Stimulated activated effector memory CD8-positive, alpha-beta T cell treated with anti-CD3 and anti-CD28 coated beads, Interleukin-12 subunit alpha, Interleukin-12 subunit beta, amount 100 ng/mL, for 72 hours (primary cell): ENCODE measurements around the gene DUSP9.

Source experiments
- ATAC-seq: fragments of 150-1000 bp; cut with Tn5 transposase; 2 replicates; pipeline ENCODE4 v1.10.0; 2021
- DNase-seq, 2 donors: peaks; one replicate each; pipeline ENCODE4 v3.0.0; 2021 to 2022; ENCODE audit warnings: low spot score in 2 of 2
- H3K27ac Mint-ChIP-seq: one replicate; pipeline ENCODE4 v1.8.0; 2022; ENCODE audit warnings: mild to moderate bottlenecking, mixed read lengths
- H3K36me3 Mint-ChIP-seq: one replicate; pipeline ENCODE4 v1.8.0; 2022; ENCODE audit warnings: mild to moderate bottlenecking, mixed read lengths
- H3K4me1 Mint-ChIP-seq: one replicate; pipeline ENCODE4 v1.8.0; 2022; ENCODE audit warnings: mixed read lengths
- H3K4me3 Mint-ChIP-seq: one replicate; pipeline ENCODE4 v1.8.0; 2022; ENCODE audit warnings: mild to moderate bottlenecking, mixed read lengths
- H3K9me3 Mint-ChIP-seq: one replicate; pipeline ENCODE4 v1.8.0; 2022; ENCODE audit warnings: mixed read lengths

Gene DUSP9

GRCh38 chrX:153647461-153648357, 706 bp downstream of the DUSP9 start:
- H3K27ac Mint-ChIP-seq, result no peak overlapping the region
- DNase-seq (peak in 1 of 2 donors; percentile 0), ATAC-seq (no peak)
- peaks cover 9% of the 10 kb centered on the region for H3K4me1 Mint-ChIP-seq
- H3K36me3 Mint-ChIP-seq, result no peaks in the 10 kb centered on the region
- H3K9me3 Mint-ChIP-seq, result no peaks in the 10 kb centered on the region
- no peak overlapping the region for H3K4me3 Mint-ChIP-seq

- H3K36me3 Mint-ChIP-seq, result no peaks in the 10 kb centered on the region
- H3K4me1 Mint-ChIP-seq, result peaks cover 6% of the 10 kb centered on the region
- no peak overlapping the region for H3K4me3 Mint-ChIP-seq
- H3K27ac Mint-ChIP-seq, result no peak overlapping the region
- no peaks in the 10 kb centered on the region for H3K9me3 Mint-ChIP-seq
- DNase-seq (peak in 1 of 2 donors; percentile 0), ATAC-seq (no peak)
Measured at GRCh38 chrX:153648358-153649177, 1.6 kb downstream of the DUSP9 start.

- DNase-seq, result no peak
- no peak overlapping the region for H3K27ac Mint-ChIP-seq
- peak; percentile 76 for ATAC-seq
- peaks cover 6% of the 10 kb centered on the region for H3K4me1 Mint-ChIP-seq
- H3K9me3 Mint-ChIP-seq, result no peaks in the 10 kb centered on the region
- no peak overlapping the region for H3K4me3 Mint-ChIP-seq
- H3K36me3 Mint-ChIP-seq, result no peaks in the 10 kb centered on the region
Measured at GRCh38 chrX:153649178-153649914, 2.3 kb downstream of the DUSP9 start.

- no peak for ATAC-seq
- H3K4me1 Mint-ChIP-seq, result peaks cover 6% of the 10 kb centered on the region
Measured at GRCh38 chrX:153649915-153650782, 3.1 kb downstream of the DUSP9 start.

GRCh38 chrX:153650959-153651358, 4.0 kb downstream of the DUSP9 start:
- Mint-ChIP-seq H3K4me3 (no peak overlapping the region), H3K36me3 (no peaks in the 10 kb centered on the region), H3K27ac (no peak overlapping the region), H3K9me3 (no peaks in the 10 kb centered on the region), H3K4me1 (peaks cover 6% of the 10 kb centered on the region)
- DNase-seq, result no peak
- ATAC-seq, result no peak

More at GRCh38 chrX:153649915-153650782, 3.1 kb downstream of the DUSP9 start:
- Mint-ChIP-seq H3K9me3 (no peaks in the 10 kb centered on the region), H3K36me3 (no peaks in the 10 kb centered on the region), H3K27ac (no peak overlapping the region), H3K4me3 (no peak overlapping the region)
- DNase-seq, result no peak

GRCh38 chrX:153651540-153652079, 4.6 kb downstream of the DUSP9 start:
- Mint-ChIP-seq H3K36me3 (no peaks in the 10 kb centered on the region), H3K27ac (no peak overlapping the region), H3K4me3 (no peak overlapping the region), H3K9me3 (no peaks in the 10 kb centered on the region), H3K4me1 (no peaks in the 10 kb centered on the region)
- DNase-seq, result peak in 1 of 2 donors; percentile 46
- no peak for ATAC-seq

- Mint-ChIP-seq H3K27ac (no peak overlapping the region), H3K4me3 (no peak overlapping the region), H3K4me1 (no peaks in the 10 kb centered on the region), H3K9me3 (no peaks in the 10 kb centered on the region), H3K36me3 (no peaks in the 10 kb centered on the region)
- ATAC-seq (no peak), DNase-seq (no peak)
Measured at GRCh38 chrX:153653556-153653955, 6.6 kb downstream of the DUSP9 start.

- Mint-ChIP-seq H3K4me1 (no peaks in the 10 kb centered on the region), H3K9me3 (no peaks in the 10 kb centered on the region), H3K36me3 (no peaks in the 10 kb centered on the region), H3K27ac (no peak overlapping the region), H3K4me3 (no peak overlapping the region)
- no peak for ATAC-seq
- no peak for DNase-seq
Measured at GRCh38 chrX:153657161-153657560, 10.2 kb downstream of the DUSP9 start.

- Mint-ChIP-seq H3K4me1 (no peaks in the 10 kb centered on the region), H3K9me3 (no peaks in the 10 kb centered on the region), H3K27ac (no peak overlapping the region), H3K4me3 (no peak overlapping the region), H3K36me3 (no peaks in the 10 kb centered on the region)
- ATAC-seq (no peak), DNase-seq (no peak)
Measured at GRCh38 chrX:153659268-153659667, 12.3 kb downstream of the DUSP9 start.

GRCh38 chrX:153662266-153662665, 15.3 kb downstream of the DUSP9 start:
- ATAC-seq, result no peak
- no peak overlapping the region for H3K27ac Mint-ChIP-seq
- H3K9me3 Mint-ChIP-seq, result no peaks in the 10 kb centered on the region
- DNase-seq, result no peak
- H3K36me3 Mint-ChIP-seq, result no peaks in the 10 kb centered on the region
- no peaks in the 10 kb centered on the region for H3K4me1 Mint-ChIP-seq
- H3K4me3 Mint-ChIP-seq, result peak overlapping the region; percentile 30

- DNase-seq (no peak), ATAC-seq (no peak)
- peaks cover 6% of the 10 kb centered on the region for H3K36me3 Mint-ChIP-seq
- peaks cover 8% of the 10 kb centered on the region for H3K4me1 Mint-ChIP-seq
- H3K27ac Mint-ChIP-seq, result no peak overlapping the region
- H3K4me3 Mint-ChIP-seq, result no peak overlapping the region
- no peaks in the 10 kb centered on the region for H3K9me3 Mint-ChIP-seq
Measured at GRCh38 chrX:153665726-153666306, 18.8 kb downstream of the DUSP9 start.

GRCh38 chrX:153667281-153667955, 20.4 kb downstream of the DUSP9 start:
- Mint-ChIP-seq H3K27ac (peak overlapping the region; percentile 76), H3K9me3 (no peaks in the 10 kb centered on the region), H3K36me3 (peaks cover 6% of the 10 kb centered on the region), H3K4me3 (peak overlapping the region; percentile 64), H3K4me1 (peaks cover 11% of the 10 kb centered on the region)
- DNase-seq (no peak), ATAC-seq (no peak)

- Mint-ChIP-seq H3K4me1 (peaks cover 16% of the 10 kb centered on the region), H3K27ac (peak overlapping the region; percentile 76), H3K9me3 (no peaks in the 10 kb centered on the region), H3K36me3 (peaks cover 6% of the 10 kb centered on the region), H3K4me3 (peak overlapping the region; percentile 64)
- DNase-seq (peak; percentile 70 to 88), ATAC-seq (peak; percentile 82)
Measured at GRCh38 chrX:153667956-153668396, 21.0 kb downstream of the DUSP9 start.
